Hepatocyte (in vitro differentiated cells): ENCODE data around the gene COG1. TPM values are rescaled to one million over a fixed set of nuclear protein-coding genes. Genes with fewer than 3 reads are reported as not detected.

Source experiments
- DNase-seq: peaks from one replicate; pipeline ENCODE4 v3.0.0-alpha.2; 2016; ENCODE audit warnings: low spot score
- H2AFZ ChIP-seq: fragments of 200-600 bp; sonication (generic); 2 replicates; pipeline ENCODE4 v1.6.0; 2016; ENCODE audit warnings: antibody characterized with exemption, mild to moderate bottlenecking
- H3K27ac ChIP-seq: fragments of 200-600 bp; sonication (generic); 2 replicates; pipeline ENCODE4 v1.5.1; 2016; ENCODE audit warnings: mild to moderate bottlenecking
- H3K27me3 ChIP-seq: fragments of 200-600 bp; sonication (generic); 2 replicates; pipeline ENCODE4 v1.6.1; 2016
- H3K36me3 ChIP-seq: fragments of 200-600 bp; sonication (generic); replicated peaks from 2 replicates; pipeline ENCODE4 v1.5.1; 2016; ENCODE audit warnings: low read depth; ENCODE audit not compliant: insufficient read depth
- H3K4me1 ChIP-seq: fragments of 200-600 bp; sonication (generic); 2 replicates; pipeline ENCODE4 v1.5.1; 2016; ENCODE audit warnings: mild to moderate bottlenecking, moderate library complexity; ENCODE audit not compliant: insufficient read depth
- H3K4me2 ChIP-seq: fragments of 200-600 bp; sonication (generic); 2 replicates; pipeline ENCODE4 v1.6.0; 2016
- H3K4me3 ChIP-seq: fragments of 200-600 bp; sonication (generic); 2 replicates; pipeline ENCODE4 v1.5.1; 2016; ENCODE audit warnings: mild to moderate bottlenecking
- H3K79me2 ChIP-seq: fragments of 200-600 bp; sonication (generic); 2 replicates; pipeline ENCODE4 v1.6.0; 2017; ENCODE audit warnings: mild to moderate bottlenecking
- H3K9me2 ChIP-seq: fragments of 200-600 bp; sonication (generic); replicated peaks from 2 replicates; pipeline ENCODE4 v1.6.0; 2017; ENCODE audit warnings: mild to moderate bottlenecking; ENCODE audit not compliant: insufficient read depth
- H3K9me3 ChIP-seq: fragments of 200-600 bp; sonication (generic); 2 replicates; pipeline ENCODE4 v1.5.1; 2016; ENCODE audit warnings: low read depth, mild to moderate bottlenecking
- H4K20me1 ChIP-seq: fragments of 200-600 bp; sonication (generic); 2 replicates; pipeline ENCODE4 v1.6.0; 2016; ENCODE audit warnings: mild to moderate bottlenecking; ENCODE audit not compliant: insufficient read depth, poor library complexity, severe bottlenecking
- CTCF ChIP-seq: fragments of 200-600 bp; sonication (generic); IDR thresholded peaks from 2 replicates; pipeline ENCODE4 v1.5.1; 2016; ENCODE audit warnings: antibody characterized with exemption, mild to moderate bottlenecking; ENCODE audit not compliant: poor library complexity
- EZH2 ChIP-seq: fragments of 200-600 bp; sonication (generic); IDR thresholded peaks from 2 replicates; pipeline ENCODE4 v1.6.1; 2016; ENCODE audit warnings: antibody characterized with exemption, mild to moderate bottlenecking, borderline replicate concordance
- EZH2phosphoT487 ChIP-seq: fragments of 200-600 bp; sonication (generic); IDR thresholded peaks from one replicate; pipeline ENCODE4 v1.6.1; 2018; ENCODE audit warnings: antibody characterized with exemption, mild to moderate bottlenecking, low read depth, moderate library complexity; ENCODE audit not compliant: unreplicated experiment, severe bottlenecking
- WGBS: methylation state at CpG from one replicate; pipeline ENCODE4 v1.1.6; 2016; ENCODE audit warnings: low lambda C conversion rate; ENCODE audit errors: missing lambda C conversion rate; 5-methylcytosine and 5-hydroxymethylcytosine counted together
- polyA plus RNA-seq: library from polyadenylated mRNA; unstranded; fragments of >200 nt; fragmentation: Nextera tagmentation; extraction: Ambion mirVana; gene quantifications from 2 replicates; pipeline ENCODE4 v1.2.1, GENCODE V29; 2016
- total RNA-seq: library from RNA; depleted of rRNA; stranded (reverse); fragments of >200 nt; gene quantifications from 2 replicates; pipeline ENCODE4 v1.2.3, GENCODE V29; 2014

The COG1 gene
- total and polyA plus RNA-seq, 2 experiments from 2014 or later, result 19.6 to 26.8 TPM

DNA sequence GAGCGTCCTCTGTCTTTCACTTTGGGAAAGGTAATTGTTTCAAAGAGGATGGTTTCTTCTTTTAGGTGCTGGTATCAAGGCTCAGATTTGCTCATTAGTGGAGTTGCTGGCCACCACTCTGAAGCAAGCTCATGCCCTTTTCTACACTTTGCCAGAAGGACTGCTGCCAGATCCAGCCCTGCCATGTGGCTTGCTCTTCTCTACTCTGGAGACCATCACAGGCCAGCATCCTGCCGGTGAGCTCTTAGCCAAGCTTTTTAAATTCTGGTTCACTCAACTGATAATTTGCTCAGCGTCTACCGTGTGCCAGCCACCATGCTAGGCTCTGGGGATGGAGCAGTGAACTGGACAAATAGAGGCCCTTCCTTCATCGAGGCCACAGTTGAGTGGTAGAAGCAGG, 4.3 kb downstream of the COG1 start:
- H3K36me3 ChIP-seq, result peaks cover under 1% of the 10 kb centered on the region
- no peak overlapping the region for H3K4me3 ChIP-seq
- H3K9me2 ChIP-seq, result no peaks in the 10 kb centered on the region
- H3K79me2 ChIP-seq, result peaks cover 25% of the 10 kb centered on the region
- no peak overlapping the region for H3K27ac ChIP-seq
- no peak for TF ChIP-seq EZH2phosphoT487
- no peak for TF ChIP-seq EZH2
- TF ChIP-seq CTCF, result no peak
- no peak overlapping the region for H2AFZ ChIP-seq
- no peaks in the 10 kb centered on the region for H3K9me3 ChIP-seq
- no peak for DNase-seq
- no peaks in the 10 kb centered on the region for H3K27me3 ChIP-seq
- peaks cover 5% of the 10 kb centered on the region for H3K4me1 ChIP-seq
- WGBS, result 94% methylated on average over 5 of the region's 5 CpGs
- no peaks in the 10 kb centered on the region for H4K20me1 ChIP-seq
- H3K4me2 ChIP-seq, result no peak overlapping the region

- Histone ChIP-seq H3K27ac (no peak overlapping the region), H3K9me2 (no peaks in the 10 kb centered on the region), H2AFZ (no peak overlapping the region), H3K79me2 (peaks cover 21% of the 10 kb centered on the region), H3K4me1 (peaks cover 15% of the 10 kb centered on the region), H3K36me3 (peaks cover 3% of the 10 kb centered on the region), H4K20me1 (no peaks in the 10 kb centered on the region), H3K4me3 (no peak overlapping the region), H3K4me2 (no peak overlapping the region), H3K9me3 (no peaks in the 10 kb centered on the region), H3K27me3 (no peaks in the 10 kb centered on the region)
- DNase-seq, result no peak
- WGBS, result 91% methylated on average over 9 of the region's 9 CpGs
- TF ChIP-seq EZH2phosphoT487 (no peak), EZH2 (no peak), CTCF (no peak)
Observed at GRCh38 chr17:73198201-73198929, 5.5 kb downstream of the COG1 start.

GRCh38 chr17:73198930-73199260, 6.0 kb downstream of the COG1 start:
- H3K9me3 ChIP-seq, result no peaks in the 10 kb centered on the region

More at GRCh38 chr17:73198930-73199260, 6.0 kb downstream of the COG1 start:
- no peaks in the 10 kb centered on the region for H3K9me2 ChIP-seq
- peaks cover 16% of the 10 kb centered on the region for H3K4me1 ChIP-seq
- H3K36me3 ChIP-seq, result peaks cover 3% of the 10 kb centered on the region
- no peak for DNase-seq
- H3K4me3 ChIP-seq, result no peak overlapping the region
- H3K27me3 ChIP-seq, result no peaks in the 10 kb centered on the region
- TF ChIP-seq EZH2, result no peak
- no peak for TF ChIP-seq CTCF
- TF ChIP-seq EZH2phosphoT487, result no peak
- H4K20me1 ChIP-seq, result no peaks in the 10 kb centered on the region
- WGBS, result 96% methylated on average over 7 of the region's 7 CpGs
- peaks cover 16% of the 10 kb centered on the region for H3K79me2 ChIP-seq
- no peak overlapping the region for H3K27ac ChIP-seq
- no peak overlapping the region for H3K4me2 ChIP-seq
- no peak overlapping the region for H2AFZ ChIP-seq
